ENCODE measurements around the gene GATA2.

GATA2 gene

GRCh38 chr3:128456776-128457715, 36.0 kb downstream of the GATA2 start:
- peaks cover 12 to 14% of the 10 kb centered on the region in 2 experiments for H3K4me1 ChIP-seq (ENCODE audit: control insufficient read depth in 1 of 2, insufficient read depth in 2 of 2, low read length in 2 of 2)
- no CpG with 5 or more reads among the region's 27 CpGs for WGBS (ENCODE audit: extremely low coverage, insufficient coverage, insufficient read length)
- H3K4me2 ChIP-seq (ENCODE audit: low read length) = no peak overlapping the region
- H3K9me3 ChIP-seq (ENCODE audit: insufficient read depth, low read depth, low read length) = peaks cover 1% of the 10 kb centered on the region
- H3K79me1 ChIP-seq (ENCODE audit: low read length) = peaks cover 9% of the 10 kb centered on the region
- H4K8ac ChIP-seq (ENCODE audit: low read depth, low read length) = no peak overlapping the region
- H3K27me3 ChIP-seq (ENCODE audit: insufficient read depth, low read length) = no peaks in the 10 kb centered on the region
- no peak overlapping the region for H4K12ac ChIP-seq (ENCODE audit: low read depth, low read length)
- H2AK5ac ChIP-seq (ENCODE audit: low read length) = no peak overlapping the region
- H4K91ac ChIP-seq (ENCODE audit: low read depth, low read length) = peak overlapping the region; percentile 4
- H3K27ac ChIP-seq (ENCODE audit: low read depth, low read length) = no peak overlapping the region
- H3K18ac ChIP-seq (ENCODE audit: low read length) = no peak overlapping the region
- no peak overlapping the region for H3K23ac ChIP-seq (ENCODE audit: low read length)
- no peak overlapping the region for H2AFZ ChIP-seq (ENCODE audit: insufficient read depth, low read length, poor library complexity)
- H3K79me2 ChIP-seq (ENCODE audit: control insufficient read depth, insufficient read depth, low read length, poor library complexity) = peaks cover 3% of the 10 kb centered on the region
- H3K14ac ChIP-seq (ENCODE audit: low read length) = no peak overlapping the region
- no peak overlapping the region for H2BK120ac ChIP-seq (ENCODE audit: insufficient read depth, low read length, poor library complexity)
- H2BK5ac ChIP-seq (ENCODE audit: low read depth, low read length, poor library complexity) = no peak overlapping the region
- no peak for DNase-seq
- H2BK12ac ChIP-seq (ENCODE audit: low read length) = no peak overlapping the region
- H3K9ac ChIP-seq (ENCODE audit: low read length) = no peak overlapping the region
- H3K4ac ChIP-seq (ENCODE audit: low read depth, low read length) = no peak overlapping the region
- no peak overlapping the region for H3K4me3 ChIP-seq (ENCODE audit: low read depth, low read length)
- no peaks in the 10 kb centered on the region for H3K36me3 ChIP-seq (ENCODE audit: control insufficient read depth in 1 of 2, insufficient read depth in 2 of 2, low read length in 2 of 2)

GRCh38 chr3:128455786-128456748, 36.9 kb downstream of the GATA2 start:
- Histone ChIP-seq H4K12ac (ENCODE audit: low read depth, low read length) (no peak overlapping the region), H3K27ac (ENCODE audit: low read depth, low read length) (no peak overlapping the region), H3K9me3 (ENCODE audit: insufficient read depth, low read depth, low read length) (peaks cover 2% of the 10 kb centered on the region), H3K4me2 (ENCODE audit: low read length) (no peak overlapping the region), H2BK5ac (ENCODE audit: low read depth, low read length, poor library complexity) (no peak overlapping the region), H3K9ac (ENCODE audit: low read length) (no peak overlapping the region), H3K4me3 (ENCODE audit: low read depth, low read length) (no peak overlapping the region), H3K27me3 (ENCODE audit: insufficient read depth, low read length) (no peaks in the 10 kb centered on the region), H3K18ac (ENCODE audit: low read length) (no peak overlapping the region), H3K14ac (ENCODE audit: low read length) (no peak overlapping the region), H4K8ac (ENCODE audit: low read depth, low read length) (no peak overlapping the region), H2AK5ac (ENCODE audit: low read length) (no peak overlapping the region), H3K36me3 (ENCODE audit: control insufficient read depth in 1 of 2, insufficient read depth in 2 of 2, low read length in 2 of 2) (no peaks in the 10 kb centered on the region), H2BK120ac (ENCODE audit: insufficient read depth, low read length, poor library complexity) (no peak overlapping the region), H2BK12ac (ENCODE audit: low read length) (no peak overlapping the region), H3K79me1 (ENCODE audit: low read length) (peaks cover 9% of the 10 kb centered on the region), H3K4ac (ENCODE audit: low read depth, low read length) (no peak overlapping the region), H3K4me1 (ENCODE audit: control insufficient read depth in 1 of 2, insufficient read depth in 2 of 2, low read length in 2 of 2) (peaks cover 12 to 14% of the 10 kb centered on the region in 2 experiments), H3K79me2 (ENCODE audit: control insufficient read depth, insufficient read depth, low read length, poor library complexity) (peaks cover 3% of the 10 kb centered on the region), H2AFZ (ENCODE audit: insufficient read depth, low read length, poor library complexity) (no peak overlapping the region), H4K91ac (ENCODE audit: low read depth, low read length) (peak overlapping the region; percentile 4), H3K23ac (ENCODE audit: low read length) (no peak overlapping the region)
- DNase-seq = no peak
- WGBS (ENCODE audit: extremely low coverage, insufficient coverage, insufficient read length) = no CpG with 5 or more reads among the region's 16 CpGs

GRCh38 chr3:128455116-128455515, 37.9 kb downstream of the GATA2 start:
- peaks cover 3% of the 10 kb centered on the region for H3K79me2 ChIP-seq (ENCODE audit: control insufficient read depth, insufficient read depth, low read length, poor library complexity)
- H3K23ac ChIP-seq (ENCODE audit: low read length) = no peak overlapping the region
- H2BK5ac ChIP-seq (ENCODE audit: low read depth, low read length, poor library complexity) = no peak overlapping the region
- no peak overlapping the region for H2AK5ac ChIP-seq (ENCODE audit: low read length)
- H3K4ac ChIP-seq (ENCODE audit: low read depth, low read length) = no peak overlapping the region
- DNase-seq = no peak
- peaks cover 12 to 14% of the 10 kb centered on the region in 2 experiments for H3K4me1 ChIP-seq (ENCODE audit: control insufficient read depth in 1 of 2, insufficient read depth in 2 of 2, low read length in 2 of 2)
- H3K36me3 ChIP-seq (ENCODE audit: control insufficient read depth in 1 of 2, insufficient read depth in 2 of 2, low read length in 2 of 2) = no peaks in the 10 kb centered on the region
- H3K9me3 ChIP-seq (ENCODE audit: insufficient read depth, low read depth, low read length) = peaks cover 4% of the 10 kb centered on the region
- H2BK12ac ChIP-seq (ENCODE audit: low read length) = no peak overlapping the region
- no peak overlapping the region for H3K27ac ChIP-seq (ENCODE audit: low read depth, low read length)
- H3K4me2 ChIP-seq (ENCODE audit: low read length) = no peak overlapping the region
- no peak overlapping the region for H3K9ac ChIP-seq (ENCODE audit: low read length)
- H3K79me1 ChIP-seq (ENCODE audit: low read length) = peaks cover 9% of the 10 kb centered on the region
- no peak overlapping the region for H4K8ac ChIP-seq (ENCODE audit: low read depth, low read length)
- no peak overlapping the region for H3K14ac ChIP-seq (ENCODE audit: low read length)
- H4K91ac ChIP-seq (ENCODE audit: low read depth, low read length) = peak overlapping the region; percentile 54
- H3K27me3 ChIP-seq (ENCODE audit: insufficient read depth, low read length) = no peaks in the 10 kb centered on the region
- H2AFZ ChIP-seq (ENCODE audit: insufficient read depth, low read length, poor library complexity) = no peak overlapping the region
- WGBS (ENCODE audit: extremely low coverage, insufficient coverage, insufficient read length) = no CpG with 5 or more reads among the region's 5 CpGs
- H2BK120ac ChIP-seq (ENCODE audit: insufficient read depth, low read length, poor library complexity) = no peak overlapping the region
- no peak overlapping the region for H3K4me3 ChIP-seq (ENCODE audit: low read depth, low read length)
- H4K12ac ChIP-seq (ENCODE audit: low read depth, low read length) = no peak overlapping the region
- H3K18ac ChIP-seq (ENCODE audit: low read length) = no peak overlapping the region

- no peak overlapping the region for H3K4me2 ChIP-seq (ENCODE audit: low read length)
- H3K27me3 ChIP-seq (ENCODE audit: insufficient read depth, low read length) = no peaks in the 10 kb centered on the region
- no peak overlapping the region for H3K23ac ChIP-seq (ENCODE audit: low read length)
- no peak for DNase-seq
- H2BK120ac ChIP-seq (ENCODE audit: insufficient read depth, low read length, poor library complexity) = peak overlapping the region; percentile 80
- peak overlapping the region; percentile 74 for H3K14ac ChIP-seq (ENCODE audit: low read length)
- peaks cover 4% of the 10 kb centered on the region for H3K9me3 ChIP-seq (ENCODE audit: insufficient read depth, low read depth, low read length)
- H4K91ac ChIP-seq (ENCODE audit: low read depth, low read length) = peak overlapping the region; percentile 84
- peaks cover 9% of the 10 kb centered on the region for H3K79me1 ChIP-seq (ENCODE audit: low read length)
- peak overlapping the region; percentile 81 for H3K18ac ChIP-seq (ENCODE audit: low read length)
- peak overlapping the region; percentile 80 for H2AK5ac ChIP-seq (ENCODE audit: low read length)
- H3K79me2 ChIP-seq (ENCODE audit: control insufficient read depth, insufficient read depth, low read length, poor library complexity) = peaks cover 3% of the 10 kb centered on the region
- no peak overlapping the region for H3K4me3 ChIP-seq (ENCODE audit: low read depth, low read length)
- peaks cover 12 to 14% of the 10 kb centered on the region in 2 experiments for H3K4me1 ChIP-seq (ENCODE audit: control insufficient read depth in 1 of 2, insufficient read depth in 2 of 2, low read length in 2 of 2)
- WGBS (ENCODE audit: extremely low coverage, insufficient coverage, insufficient read length) = no CpG with 5 or more reads among the region's 2 CpGs
- peak overlapping the region; percentile 51 for H2BK12ac ChIP-seq (ENCODE audit: low read length)
- peak overlapping the region; percentile 8 for H4K12ac ChIP-seq (ENCODE audit: low read depth, low read length)
- no peak overlapping the region for H3K9ac ChIP-seq (ENCODE audit: low read length)
- H2BK5ac ChIP-seq (ENCODE audit: low read depth, low read length, poor library complexity) = peak overlapping the region; percentile 0
- no peak overlapping the region for H2AFZ ChIP-seq (ENCODE audit: insufficient read depth, low read length, poor library complexity)
- H4K8ac ChIP-seq (ENCODE audit: low read depth, low read length) = peak overlapping the region; percentile 52
- H3K36me3 ChIP-seq (ENCODE audit: control insufficient read depth in 1 of 2, insufficient read depth in 2 of 2, low read length in 2 of 2) = no peaks in the 10 kb centered on the region
- H3K27ac ChIP-seq (ENCODE audit: low read depth, low read length) = peak overlapping the region; percentile 37
- peak overlapping the region; percentile 31 for H3K4ac ChIP-seq (ENCODE audit: low read depth, low read length)
These were observed 38.7 kb downstream of the GATA2 start for GRCh38 chr3:128454310-128454618.
